Measurements from ENCODE around the gene WDR33. TPM values are rescaled to one million over a fixed set of nuclear protein-coding genes. Genes with fewer than 3 reads are reported as not detected.

WDR33 gene
- total RNA-seq, 1 donor from 2014 or later, result 23.5 TPM

GRCh38 chr2:127706215-127706990 lies 104.6 kb downstream of the WDR33 start:
- no peak for TF ChIP-seq CTCF (IDR thresholded peaks at IDR 0.05; ENCODE audit: insufficient read depth, low read length, poor library complexity, severe bottlenecking)

GRCh38 chr2:127705391-127706065 lies 105.4 kb downstream of the WDR33 start:
- no peak for TF ChIP-seq CTCF (IDR thresholded peaks at IDR 0.05; ENCODE audit: insufficient read depth, low read length, poor library complexity, severe bottlenecking)
- H3K4me3 ChIP-seq (ENCODE audit: low read depth, low read length), result no peak overlapping the region
- no peak for DNase-seq (ENCODE audit: low read depth)
- no peaks in the 10 kb centered on the region for H3K27me3 ChIP-seq (ENCODE audit: control insufficient read depth, insufficient read depth, low read length)
- peaks cover 2% of the 10 kb centered on the region for H3K36me3 ChIP-seq (ENCODE audit: control insufficient read depth, insufficient read depth, low read length)

More at GRCh38 chr2:127706215-127706990, 104.6 kb downstream of the WDR33 start:
- Histone ChIP-seq H3K4me3 (ENCODE audit: low read depth, low read length) (no peak overlapping the region), H3K27me3 (ENCODE audit: control insufficient read depth, insufficient read depth, low read length) (no peaks in the 10 kb centered on the region), H3K36me3 (ENCODE audit: control insufficient read depth, insufficient read depth, low read length) (peaks cover 2% of the 10 kb centered on the region)
- DNase-seq (ENCODE audit: low read depth), result no peak

GRCh38 chr2:127704641-127705390 lies 106.2 kb downstream of the WDR33 start:
- Histone ChIP-seq H3K4me3 (ENCODE audit: low read depth, low read length) (no peak overlapping the region), H3K36me3 (ENCODE audit: control insufficient read depth, insufficient read depth, low read length) (peaks cover 2% of the 10 kb centered on the region), H3K27me3 (ENCODE audit: control insufficient read depth, insufficient read depth, low read length) (no peaks in the 10 kb centered on the region)
- DNase-seq (ENCODE audit: low read depth), result no peak
- TF ChIP-seq CTCF (IDR thresholded peaks at IDR 0.05; ENCODE audit: insufficient read depth, low read length, poor library complexity, severe bottlenecking), result no peak

- no peak for TF ChIP-seq CTCF (IDR thresholded peaks at IDR 0.05; ENCODE audit: insufficient read depth, low read length, poor library complexity, severe bottlenecking)
- Histone ChIP-seq H3K4me3 (ENCODE audit: low read depth, low read length) (no peak overlapping the region), H3K27me3 (ENCODE audit: control insufficient read depth, insufficient read depth, low read length) (no peaks in the 10 kb centered on the region), H3K36me3 (ENCODE audit: control insufficient read depth, insufficient read depth, low read length) (no peaks in the 10 kb centered on the region)
- DNase-seq (ENCODE audit: low read depth), result no peak
Observed at GRCh38 chr2:127703282-127703681, 107.7 kb downstream of the WDR33 start.

GRCh38 chr2:127702395-127703009 lies 108.5 kb downstream of the WDR33 start:
- Histone ChIP-seq H3K36me3 (ENCODE audit: control insufficient read depth, insufficient read depth, low read length) (no peaks in the 10 kb centered on the region), H3K27me3 (ENCODE audit: control insufficient read depth, insufficient read depth, low read length) (no peaks in the 10 kb centered on the region), H3K4me3 (ENCODE audit: low read depth, low read length) (peak overlapping the region; percentile 58)
- no peak for DNase-seq (ENCODE audit: low read depth)
- TF ChIP-seq CTCF (IDR thresholded peaks at IDR 0.05; ENCODE audit: insufficient read depth, low read length, poor library complexity, severe bottlenecking), result no peak
